H1 (cell line): ENCODE results near the gene RRM1. TPM values are rescaled to one million over a fixed set of nuclear protein-coding genes. Genes with fewer than 3 reads are reported as not detected.

Experiments
- BRCA1 ChIP-seq: IDR thresholded peaks from 2 replicates; pipeline ENCODE4 v1.6.1; 2012; ENCODE audit warnings: low read depth, low read length, improper control_type of control experiment
- CBX8 ChIP-seq: fragments of 300-800, 300-1000 bp; sonication (generic); IDR thresholded peaks from 2 replicates; pipeline ENCODE4 v1.7.1; 2016; ENCODE audit warnings: low read depth, low read length, borderline replicate concordance
- CHD1 ChIP-seq: IDR thresholded peaks from 2 replicates; pipeline ENCODE4 v1.6.1; 2012; ENCODE audit warnings: low read depth, low read length, improper control_type of control experiment
- CHD7 ChIP-seq: fragments of 300-600 bp; sonication (generic); IDR thresholded peaks from 2 replicates; pipeline ENCODE4 v1.7.1; 2012; ENCODE audit warnings: low read length, moderate library complexity, mild to moderate bottlenecking, inconsistent platforms; ENCODE audit not compliant: insufficient replicate concordance
- CTBP2 ChIP-seq: IDR thresholded peaks from 2 replicates; pipeline ENCODE4 v1.7.0; 2011; ENCODE audit warnings: borderline replicate concordance, mild to moderate bottlenecking, moderate library complexity, mixed read lengths, low read length; ENCODE audit not compliant: insufficient read depth, insufficient read length
- NRF1 ChIP-seq: IDR thresholded peaks from 2 replicates; pipeline ENCODE4 v1.6.1; 2011; ENCODE audit warnings: mild to moderate bottlenecking, low read depth, low read length, improper control_type of control experiment
- RNF2 ChIP-seq: fragments of 200-900, 300-1000 bp; sonication (generic); IDR thresholded peaks from 2 replicates; pipeline ENCODE4 v1.7.1; 2016; ENCODE audit warnings: borderline replicate concordance, low read depth, mild to moderate bottlenecking, antibody characterized with exemption, low read length; ENCODE audit not compliant: poor library complexity, severe bottlenecking; ENCODE audit errors: missing control alignments
- SIRT6 ChIP-seq: IDR thresholded peaks from one replicate; pipeline ENCODE4 v1.7.1; 2012; ENCODE audit warnings: low read length, inconsistent platforms
- TBP ChIP-seq: IDR thresholded peaks from 2 replicates; pipeline ENCODE4 v1.6.1; 2011; ENCODE audit warnings: low read depth, low read length, improper control_type of control experiment
- polyA plus RNA-seq, 7 experiments: library from polyadenylated mRNA; depleted of rRNA in 3 of 7; stranded (reverse) in 5 of 7; unstranded in 2 of 7; fragments of >200 nt in 5 of 7; fragments of 200-250 nt in 2 of 7; gene quantifications; 1 replicate in 5 of 7; 2 replicates in 1 of 7; 4 replicates in 1 of 7; pipeline versions ENCODE4 v1.2.1 to v1.2.3, GENCODE V29; 2011 to 2013; ENCODE audit warnings: missing spikeins in 2 of 7, mixed read lengths in 2 of 7
- total RNA-seq: library from RNA; stranded (reverse); fragmentation: NEBNext Ultra II Directional; extraction: Animal tissue kit (Norgen Biotek cat#: 25700); gene quantifications from 2 replicates; pipeline ENCODE4 v1.2.1, GENCODE V29; 2021

The RRM1 gene
- total and polyA plus RNA-seq, 2 of the 8 experiments (the other 6 are each of a cell fraction or from before 2014, with no cell fraction given): 63.6 to 126 TPM

DNA sequence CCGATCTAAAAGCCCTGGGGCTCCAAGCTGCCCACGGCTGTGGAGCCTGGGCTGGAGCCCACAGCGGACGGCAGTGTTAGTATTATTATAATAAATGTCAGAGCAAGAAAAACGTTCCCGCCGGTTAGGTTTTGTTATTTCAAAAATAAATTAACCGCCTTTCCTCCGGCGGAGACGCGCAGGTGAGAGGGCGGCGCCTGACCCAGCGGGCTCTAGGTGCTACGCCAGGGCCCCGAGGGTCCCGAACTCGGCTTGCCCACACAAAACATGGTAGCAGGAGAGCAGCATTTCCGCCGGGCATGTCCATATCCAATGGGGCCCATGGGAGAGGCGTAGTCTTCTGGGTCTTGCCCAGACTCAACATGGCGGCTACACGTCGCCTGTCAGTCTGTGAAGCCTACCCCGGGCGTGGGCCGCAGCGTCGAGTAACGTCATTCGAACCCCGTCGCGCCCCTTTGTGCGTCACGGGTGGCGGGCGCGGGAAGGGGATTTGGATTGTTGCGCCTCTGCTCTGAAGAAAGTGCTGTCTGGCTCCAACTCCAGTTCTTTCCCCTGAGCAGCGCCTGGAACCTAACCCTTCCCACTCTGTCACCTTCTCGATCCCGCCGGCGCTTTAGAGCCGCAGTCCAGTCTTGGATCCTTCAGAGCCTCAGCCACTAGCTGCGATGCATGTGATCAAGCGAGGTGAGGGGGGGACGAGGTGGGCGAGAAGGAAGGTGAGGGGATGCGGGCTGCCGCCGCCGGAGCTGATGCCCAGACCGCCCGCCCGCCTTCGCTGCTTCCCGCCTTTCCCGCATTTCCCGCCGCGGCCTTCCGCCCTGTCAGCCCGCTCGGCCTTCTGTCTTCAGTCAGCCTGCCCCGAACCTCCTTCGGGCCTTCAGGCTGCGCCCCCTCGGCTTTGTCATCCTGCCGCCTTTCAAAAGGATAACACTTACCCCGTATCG lies at the start of gene RRM1 (continued):
- TF ChIP-seq CHD7 (no peak), BRCA1 (no peak), SIRT6 (no peak), CBX8 (no peak), TBP (peak; percentile 60), NRF1 (no peak), CHD1 (no peak), RNF2 (no peak), CTBP2 (no peak)
